ENCODE data around the gene SIAH1.

Gene SIAH1

DNA sequence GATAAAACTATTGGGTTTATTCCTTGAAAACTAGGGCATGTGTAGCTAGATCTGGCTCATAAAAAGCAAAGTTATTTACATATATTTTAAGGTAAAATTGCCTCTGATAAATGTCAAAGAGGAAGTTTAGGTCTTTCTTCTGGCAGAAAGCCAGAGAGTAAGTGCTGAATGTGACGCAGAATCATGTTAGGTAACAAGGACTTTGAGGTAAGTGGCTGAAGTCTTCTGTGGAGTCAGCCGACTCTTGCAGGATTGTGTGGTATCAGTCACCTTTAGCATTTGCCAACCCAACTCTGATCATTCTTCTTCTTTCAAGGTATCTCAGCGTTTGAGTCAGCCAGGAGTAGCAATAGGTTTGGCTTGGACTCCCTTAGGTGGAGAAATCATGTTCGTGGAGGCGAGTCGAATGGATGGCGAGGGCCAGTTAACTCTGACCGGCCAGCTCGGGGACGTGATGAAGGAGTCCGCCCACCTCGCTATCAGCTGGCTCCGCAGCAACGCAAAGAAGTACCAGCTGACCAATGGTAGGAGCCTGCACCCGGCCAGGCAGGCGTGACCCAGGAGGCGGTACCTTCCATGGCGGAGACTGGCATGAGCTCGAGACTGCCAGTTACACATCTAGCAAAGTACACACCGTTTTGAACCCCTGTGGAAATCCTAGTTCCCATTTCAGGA, 37.9 kb downstream of the SIAH1 start:
- no peaks in the 10 kb centered on the region for H3K27me3 ChIP-seq (ENCODE audit: control insufficient read depth in 3 of 3, insufficient read depth in 3 of 3, low read depth in 1 of 3, low read length in 3 of 3)
- no peak overlapping the region for H4K91ac ChIP-seq (ENCODE audit: low read depth, low read length, poor library complexity)
- WGBS, 2 donors (ENCODE audit: extremely low coverage in 2 of 2, insufficient read length in 2 of 2, insufficient replicate concordance in 1 of 2): no CpG with 5 or more reads among the region's 20 CpGs

GRCh38 chr16:48342591-48342990, 42.6 kb downstream of the SIAH1 start:
- Histone ChIP-seq H2BK12ac (ENCODE audit: low read length) (no peak overlapping the region), H3K9me3 (replicated peaks in 1 of 2; ENCODE audit: control insufficient read depth in 2 of 2, insufficient read depth in 1 of 2, low read depth in 1 of 2, low read length in 2 of 2) (no peaks in the 10 kb centered on the region), H3K4me3 (ENCODE audit: low read length in 2 of 2) (no peak overlapping the region), H3K14ac (ENCODE audit: low read length) (no peak overlapping the region), H3K4me1 (ENCODE audit: control insufficient read depth in 2 of 2, insufficient read depth in 1 of 2, low read depth in 1 of 2, low read length in 2 of 2) (no peaks in the 10 kb centered on the region), H2BK120ac (ENCODE audit: low read depth, low read length) (no peak overlapping the region), H2AFZ (ENCODE audit: low read length) (no peak overlapping the region), H3K4ac (ENCODE audit: low read length) (no peak overlapping the region), H3K18ac (ENCODE audit: low read length) (no peak overlapping the region), H2AK5ac (ENCODE audit: low read depth, low read length) (no peak overlapping the region), H3K27me3 (ENCODE audit: control insufficient read depth in 3 of 3, insufficient read depth in 3 of 3, low read depth in 1 of 3, low read length in 3 of 3) (no peaks in the 10 kb centered on the region), H3K36me3 (replicated peaks in 1 of 2; ENCODE audit: control insufficient read depth in 2 of 2, insufficient read depth in 2 of 2, low read length in 2 of 2) (peaks cover 4 to 62% of the 10 kb centered on the region in 2 donors), H3K27ac (replicated peaks; ENCODE audit: low read length) (no peak overlapping the region), H3K4me2 (ENCODE audit: insufficient read depth, low read length, poor library complexity, severe bottlenecking) (no peak overlapping the region), H2BK5ac (ENCODE audit: low read length) (no peak overlapping the region), H3K79me1 (ENCODE audit: low read depth, low read length) (no peaks in the 10 kb centered on the region), H4K8ac (ENCODE audit: low read depth, low read length) (no peak overlapping the region), H3K9ac (ENCODE audit: low read depth, low read length, poor library complexity) (no peak overlapping the region), H3K23ac (ENCODE audit: low read depth, low read length, poor library complexity) (no peak overlapping the region), H4K91ac (ENCODE audit: low read depth, low read length, poor library complexity) (no peak overlapping the region), H2BK15ac (ENCODE audit: low read length) (no peak overlapping the region)
- no peak for DNase-seq (ENCODE audit: low spot score)
- no CpG with 5 or more reads among the region's 2 CpGs for WGBS, 2 donors (ENCODE audit: extremely low coverage in 2 of 2, insufficient read length in 2 of 2, insufficient replicate concordance in 1 of 2)

More for the DNA sequence above, 37.9 kb downstream of the SIAH1 start:
- Histone ChIP-seq H2BK15ac (ENCODE audit: low read length) (no peak overlapping the region), H4K8ac (ENCODE audit: low read depth, low read length) (no peak overlapping the region), H3K36me3 (replicated peaks in 1 of 2; ENCODE audit: control insufficient read depth in 2 of 2, insufficient read depth in 2 of 2, low read length in 2 of 2) (peaks cover 7 to 76% of the 10 kb centered on the region in 2 donors), H2BK120ac (ENCODE audit: low read depth, low read length) (no peak overlapping the region), H3K18ac (ENCODE audit: low read length) (no peak overlapping the region), H3K9ac (ENCODE audit: low read depth, low read length, poor library complexity) (no peak overlapping the region), H3K27ac (replicated peaks; ENCODE audit: low read length) (no peak overlapping the region), H2BK5ac (ENCODE audit: low read length) (no peak overlapping the region), H3K4me1 (ENCODE audit: control insufficient read depth in 2 of 2, insufficient read depth in 1 of 2, low read depth in 1 of 2, low read length in 2 of 2) (peaks cover 0 to 2% of the 10 kb centered on the region in 2 donors), H3K4me2 (ENCODE audit: insufficient read depth, low read length, poor library complexity, severe bottlenecking) (no peak overlapping the region), H2AK5ac (ENCODE audit: low read depth, low read length) (no peak overlapping the region), H3K4ac (ENCODE audit: low read length) (no peak overlapping the region), H3K14ac (ENCODE audit: low read length) (no peak overlapping the region), H2AFZ (ENCODE audit: low read length) (no peak overlapping the region), H3K23ac (ENCODE audit: low read depth, low read length, poor library complexity) (no peak overlapping the region), H3K4me3 (ENCODE audit: low read length in 2 of 2) (no peak overlapping the region), H3K79me1 (ENCODE audit: low read depth, low read length) (peaks cover 2% of the 10 kb centered on the region), H3K9me3 (replicated peaks in 1 of 2; ENCODE audit: control insufficient read depth in 2 of 2, insufficient read depth in 1 of 2, low read depth in 1 of 2, low read length in 2 of 2) (no peaks in the 10 kb centered on the region), H2BK12ac (ENCODE audit: low read length) (no peak overlapping the region)
- DNase-seq (ENCODE audit: low spot score): no peak

GRCh38 chr16:48340054-48340453, 45.2 kb downstream of the SIAH1 start:
- WGBS, 2 donors (ENCODE audit: extremely low coverage in 2 of 2, insufficient read length in 2 of 2, insufficient replicate concordance in 1 of 2): no CpG with 5 or more reads among the region's 1 CpG
- Histone ChIP-seq H4K8ac (ENCODE audit: low read depth, low read length) (no peak overlapping the region), H2BK12ac (ENCODE audit: low read length) (no peak overlapping the region), H2AK5ac (ENCODE audit: low read depth, low read length) (no peak overlapping the region), H3K79me1 (ENCODE audit: low read depth, low read length) (no peaks in the 10 kb centered on the region), H3K14ac (ENCODE audit: low read length) (no peak overlapping the region), H3K18ac (ENCODE audit: low read length) (no peak overlapping the region), H3K9ac (ENCODE audit: low read depth, low read length, poor library complexity) (no peak overlapping the region), H3K27me3 (ENCODE audit: control insufficient read depth in 3 of 3, insufficient read depth in 3 of 3, low read depth in 1 of 3, low read length in 3 of 3) (no peaks in the 10 kb centered on the region), H2BK15ac (ENCODE audit: low read length) (no peak overlapping the region), H4K91ac (ENCODE audit: low read depth, low read length, poor library complexity) (no peak overlapping the region), H3K9me3 (replicated peaks in 1 of 2; ENCODE audit: control insufficient read depth in 2 of 2, insufficient read depth in 1 of 2, low read depth in 1 of 2, low read length in 2 of 2) (no peaks in the 10 kb centered on the region), H3K36me3 (replicated peaks in 1 of 2; ENCODE audit: control insufficient read depth in 2 of 2, insufficient read depth in 2 of 2, low read length in 2 of 2) (peaks cover 4 to 74% of the 10 kb centered on the region in 2 donors), H3K4me2 (ENCODE audit: insufficient read depth, low read length, poor library complexity, severe bottlenecking) (no peak overlapping the region), H3K4ac (ENCODE audit: low read length) (no peak overlapping the region), H2BK5ac (ENCODE audit: low read length) (no peak overlapping the region), H2AFZ (ENCODE audit: low read length) (no peak overlapping the region), H2BK120ac (ENCODE audit: low read depth, low read length) (no peak overlapping the region), H3K4me3 (ENCODE audit: low read length in 2 of 2) (no peak overlapping the region), H3K23ac (ENCODE audit: low read depth, low read length, poor library complexity) (no peak overlapping the region), H3K27ac (replicated peaks; ENCODE audit: low read length) (no peak overlapping the region), H3K4me1 (ENCODE audit: control insufficient read depth in 2 of 2, insufficient read depth in 1 of 2, low read depth in 1 of 2, low read length in 2 of 2) (no peaks in the 10 kb centered on the region)
- no peak for DNase-seq (ENCODE audit: low spot score)

- H3K4me1 ChIP-seq (ENCODE audit: control insufficient read depth in 2 of 2, insufficient read depth in 1 of 2, low read depth in 1 of 2, low read length in 2 of 2): no peaks in the 10 kb centered on the region
- H3K14ac ChIP-seq (ENCODE audit: low read length): no peak overlapping the region
- no peak overlapping the region for H2BK120ac ChIP-seq (ENCODE audit: low read depth, low read length)
- no peak overlapping the region for H4K91ac ChIP-seq (ENCODE audit: low read depth, low read length, poor library complexity)
- H3K27ac ChIP-seq (replicated peaks; ENCODE audit: low read length): no peak overlapping the region
- no peak overlapping the region for H3K18ac ChIP-seq (ENCODE audit: low read length)
- H2BK5ac ChIP-seq (ENCODE audit: low read length): no peak overlapping the region
- H4K8ac ChIP-seq (ENCODE audit: low read depth, low read length): no peak overlapping the region
- H3K23ac ChIP-seq (ENCODE audit: low read depth, low read length, poor library complexity): no peak overlapping the region
- no peak overlapping the region for H3K9ac ChIP-seq (ENCODE audit: low read depth, low read length, poor library complexity)
- peaks cover 4 to 59% of the 10 kb centered on the region in 2 donors for H3K36me3 ChIP-seq (replicated peaks in 1 of 2; ENCODE audit: control insufficient read depth in 2 of 2, insufficient read depth in 2 of 2, low read length in 2 of 2)
- H3K79me1 ChIP-seq (ENCODE audit: low read depth, low read length): no peaks in the 10 kb centered on the region
- H2AFZ ChIP-seq (ENCODE audit: low read length): no peak overlapping the region
- no peak overlapping the region for H3K4me3 ChIP-seq (ENCODE audit: low read length in 2 of 2)
- no peaks in the 10 kb centered on the region for H3K27me3 ChIP-seq (ENCODE audit: control insufficient read depth in 3 of 3, insufficient read depth in 3 of 3, low read depth in 1 of 3, low read length in 3 of 3)
- H3K4me2 ChIP-seq (ENCODE audit: insufficient read depth, low read length, poor library complexity, severe bottlenecking): no peak overlapping the region
- no peaks in the 10 kb centered on the region for H3K9me3 ChIP-seq (replicated peaks in 1 of 2; ENCODE audit: control insufficient read depth in 2 of 2, insufficient read depth in 1 of 2, low read depth in 1 of 2, low read length in 2 of 2)
- H3K4ac ChIP-seq (ENCODE audit: low read length): no peak overlapping the region
- H2BK15ac ChIP-seq (ENCODE audit: low read length): no peak overlapping the region
- no peak overlapping the region for H2BK12ac ChIP-seq (ENCODE audit: low read length)
- H2AK5ac ChIP-seq (ENCODE audit: low read depth, low read length): no peak overlapping the region
- WGBS, 2 donors (ENCODE audit: extremely low coverage in 2 of 2, insufficient read length in 2 of 2, insufficient replicate concordance in 1 of 2): no CpG with 5 or more reads among the region's 3 CpGs
- DNase-seq (ENCODE audit: low spot score): no peak
Observed at GRCh38 chr16:48335961-48336360, 49.3 kb downstream of the SIAH1 start.
